Stromal cell of bone marrow (primary cell): ENCODE measurements around the gene SULT2A1.
"Not testable (repeated sequence)": the region's sequence is repeated elsewhere in the genome, so short reads cannot be mapped to it uniquely, and the experiment has no call there.

Experiments used
- DNase-seq: peaks from one replicate; pipeline ENCODE4 v3.0.0-alpha.2; 2012; ENCODE audit warnings: low read depth

SULT2A1 gene

GRCh38 chr19:47860602-47861297, 25.4 kb downstream of the SULT2A1 start:
- DNase-seq, result no peak

- DNase-seq, result not testable (repeated sequence)
These were observed 26.3 kb downstream of the SULT2A1 start for GRCh38 chr19:47859838-47860237.

- DNase-seq, result not testable (repeated sequence)
These were observed 27.3 kb downstream of the SULT2A1 start, which contains the start of gene TPRX2 for GRCh38 chr19:47858646-47859285. TSS of gene TPRX2 (plus strand) at chr19:47859235. CDS start at chr19:47859247, 12 bp downstream.

GRCh38 chr19:47858231-47858630, 27.9 kb downstream of the SULT2A1 start:
- peak; percentile 1 for DNase-seq

GRCh38 chr19:47854459-47854858, 31.7 kb downstream of the SULT2A1 start:
- DNase-seq, result no peak

- no peak for DNase-seq
These were observed 33.1 kb downstream of the SULT2A1 start for GRCh38 chr19:47853003-47853402.

- DNase-seq, result no peak
These were observed 37.2 kb downstream of the SULT2A1 start for GRCh38 chr19:47848823-47849473.

GRCh38 chr19:47848425-47848822, 37.7 kb downstream of the SULT2A1 start:
- DNase-seq, result no peak

GRCh38 chr19:47842941-47843340, 43.2 kb downstream of the SULT2A1 start:
- DNase-seq, result no peak

- no peak for DNase-seq
These were observed 46.2 kb downstream of the SULT2A1 start for GRCh38 chr19:47839913-47840312.

- no peak for DNase-seq
These were observed 46.7 kb downstream of the SULT2A1 start for GRCh38 chr19:47839411-47839810.

- DNase-seq, result no peak
These were observed 50.1 kb downstream of the SULT2A1 start for GRCh38 chr19:47836038-47836437.

- DNase-seq, result no peak
These were observed 53.4 kb downstream of the SULT2A1 start for GRCh38 chr19:47832723-47833122.

GRCh38 chr19:47826800-47827199, 59.3 kb downstream of the SULT2A1 start:
- DNase-seq, result no peak

- DNase-seq, result no peak
These were observed 61.7 kb downstream of the SULT2A1 start for GRCh38 chr19:47824396-47824795.

GRCh38 chr19:47821460-47822020, 64.6 kb downstream of the SULT2A1 start, which contains the start of gene CRX:
TSS of gene CRX (plus strand) at chr19:47821937. CDS start at chr19:47834444, 12,507 bp downstream.
- DNase-seq, result no peak
